ENCODE data around the gene ZNF592.

DNA sequence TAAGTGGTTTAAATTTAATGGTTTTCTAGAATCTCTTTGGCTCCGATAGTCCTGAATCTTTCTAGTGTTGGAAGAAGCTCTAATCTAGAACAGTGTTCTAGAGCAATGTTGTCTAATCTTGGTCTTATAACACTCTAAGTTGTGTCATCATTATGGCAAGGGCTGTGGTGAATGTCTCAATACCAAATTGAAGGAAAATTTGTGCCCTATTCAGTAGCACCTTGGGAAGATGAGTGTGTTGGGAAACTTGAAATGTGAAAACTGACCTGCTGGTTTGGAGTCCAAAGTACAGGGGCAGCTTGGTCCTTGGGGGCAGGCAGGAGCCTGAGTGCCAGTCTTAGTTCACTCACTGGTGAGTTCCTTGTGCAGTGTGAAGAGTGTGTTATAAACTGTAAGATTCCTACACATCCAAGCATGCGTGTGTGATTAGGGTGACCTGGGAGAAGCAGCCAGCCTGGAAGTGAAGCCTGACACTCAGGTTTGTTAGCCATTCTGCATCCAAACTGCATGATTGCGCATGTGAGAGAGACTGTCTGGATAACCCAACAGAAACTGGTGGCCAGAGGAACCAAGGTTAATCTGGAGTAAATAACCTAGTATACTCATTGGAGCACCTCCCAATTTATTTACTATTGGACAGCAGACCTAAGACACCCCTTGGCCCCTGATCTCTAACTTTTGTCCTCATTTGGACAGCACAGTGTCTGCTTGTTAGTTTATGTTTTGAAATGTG, 14.6 kb downstream of the ZNF592 start:
- TF ChIP-seq EP300 (conservative IDR thresholded peaks at IDR 0.05; ENCODE audit: poor library complexity, severe bottlenecking) (no peak), POLR2AphosphoS5 (IDR thresholded peaks at IDR 0.05) (no peak), EZH2 (IDR thresholded peaks at IDR 0.05; ENCODE audit: borderline replicate concordance, insufficient read depth, low read length, poor library complexity, severe bottlenecking) (no peak), TAF1 (IDR thresholded peaks at IDR 0.05; ENCODE audit: low read depth) (no peak), RAD21 (conservative IDR thresholded peaks at IDR 0.05) (no peak), MXI1 (conservative IDR thresholded peaks at IDR 0.05; ENCODE audit: poor library complexity, severe bottlenecking) (no peak), SMC3 (conservative IDR thresholded peaks at IDR 0.05; ENCODE audit: poor library complexity) (no peak)
- TF ChIP-seq, protein P1, sequence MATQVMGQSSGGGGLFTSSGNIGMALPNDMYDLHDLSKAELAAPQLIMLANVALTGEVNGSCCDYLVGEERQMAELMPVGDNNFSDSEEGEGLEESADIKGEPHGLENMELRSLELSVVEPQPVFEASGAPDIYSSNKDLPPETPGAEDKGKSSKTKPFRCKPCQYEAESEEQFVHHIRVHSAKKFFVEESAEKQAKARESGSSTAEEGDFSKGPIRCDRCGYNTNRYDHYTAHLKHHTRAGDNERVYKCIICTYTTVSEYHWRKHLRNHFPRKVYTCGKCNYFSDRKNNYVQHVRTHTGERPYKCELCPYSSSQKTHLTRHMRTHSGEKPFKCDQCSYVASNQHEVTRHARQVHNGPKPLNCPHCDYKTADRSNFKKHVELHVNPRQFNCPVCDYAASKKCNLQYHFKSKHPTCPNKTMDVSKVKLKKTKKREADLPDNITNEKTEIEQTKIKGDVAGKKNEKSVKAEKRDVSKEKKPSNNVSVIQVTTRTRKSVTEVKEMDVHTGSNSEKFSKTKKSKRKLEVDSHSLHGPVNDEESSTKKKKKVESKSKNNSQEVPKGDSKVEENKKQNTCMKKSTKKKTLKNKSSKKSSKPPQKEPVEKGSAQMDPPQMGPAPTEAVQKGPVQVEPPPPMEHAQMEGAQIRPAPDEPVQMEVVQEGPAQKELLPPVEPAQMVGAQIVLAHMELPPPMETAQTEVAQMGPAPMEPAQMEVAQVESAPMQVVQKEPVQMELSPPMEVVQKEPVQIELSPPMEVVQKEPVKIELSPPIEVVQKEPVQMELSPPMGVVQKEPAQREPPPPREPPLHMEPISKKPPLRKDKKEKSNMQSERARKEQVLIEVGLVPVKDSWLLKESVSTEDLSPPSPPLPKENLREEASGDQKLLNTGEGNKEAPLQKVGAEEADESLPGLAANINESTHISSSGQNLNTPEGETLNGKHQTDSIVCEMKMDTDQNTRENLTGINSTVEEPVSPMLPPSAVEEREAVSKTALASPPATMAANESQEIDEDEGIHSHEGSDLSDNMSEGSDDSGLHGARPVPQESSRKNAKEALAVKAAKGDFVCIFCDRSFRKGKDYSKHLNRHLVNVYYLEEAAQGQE (IDR thresholded peaks at IDR 0.05; ENCODE audit: borderline replicate concordance): no peak
- TF ChIP-seq, protein P2, sequence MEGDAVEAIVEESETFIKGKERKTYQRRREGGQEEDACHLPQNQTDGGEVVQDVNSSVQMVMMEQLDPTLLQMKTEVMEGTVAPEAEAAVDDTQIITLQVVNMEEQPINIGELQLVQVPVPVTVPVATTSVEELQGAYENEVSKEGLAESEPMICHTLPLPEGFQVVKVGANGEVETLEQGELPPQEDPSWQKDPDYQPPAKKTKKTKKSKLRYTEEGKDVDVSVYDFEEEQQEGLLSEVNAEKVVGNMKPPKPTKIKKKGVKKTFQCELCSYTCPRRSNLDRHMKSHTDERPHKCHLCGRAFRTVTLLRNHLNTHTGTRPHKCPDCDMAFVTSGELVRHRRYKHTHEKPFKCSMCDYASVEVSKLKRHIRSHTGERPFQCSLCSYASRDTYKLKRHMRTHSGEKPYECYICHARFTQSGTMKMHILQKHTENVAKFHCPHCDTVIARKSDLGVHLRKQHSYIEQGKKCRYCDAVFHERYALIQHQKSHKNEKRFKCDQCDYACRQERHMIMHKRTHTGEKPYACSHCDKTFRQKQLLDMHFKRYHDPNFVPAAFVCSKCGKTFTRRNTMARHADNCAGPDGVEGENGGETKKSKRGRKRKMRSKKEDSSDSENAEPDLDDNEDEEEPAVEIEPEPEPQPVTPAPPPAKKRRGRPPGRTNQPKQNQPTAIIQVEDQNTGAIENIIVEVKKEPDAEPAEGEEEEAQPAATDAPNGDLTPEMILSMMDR (IDR thresholded peaks at IDR 0.05; ENCODE audit: poor library complexity, severe bottlenecking): no peak
